ENCODE results near the gene CTSH.
"Not testable (repeated sequence)": the region's sequence is repeated elsewhere in the genome, so short reads cannot be mapped to it uniquely, and the experiment has no call there.

Gene CTSH

GRCh38 chr15:78921940-78922339 is 22.9 kb downstream of the CTSH start:
- DNase-seq = no peak

- no peak for DNase-seq
These were observed 23.3 kb downstream of the CTSH start for GRCh38 chr15:78921517-78921916.

GRCh38 chr15:78917888-78918287 is 27.0 kb downstream of the CTSH start:
- no peak for DNase-seq

GRCh38 chr15:78916088-78916487 is 28.8 kb downstream of the CTSH start:
- DNase-seq = no peak

- DNase-seq = peak; percentile 46
These were observed 29.3 kb downstream of the CTSH start for GRCh38 chr15:78915341-78916087.

- DNase-seq = no peak
These were observed 30.6 kb downstream of the CTSH start for GRCh38 chr15:78914027-78914764.

GRCh38 chr15:78913012-78913411 is 31.8 kb downstream of the CTSH start:
- no peak for DNase-seq

GRCh38 chr15:78912316-78912715 is 32.5 kb downstream of the CTSH start:
- no peak for DNase-seq

GRCh38 chr15:78910271-78910670 is 34.6 kb downstream of the CTSH start:
- DNase-seq = no peak

GRCh38 chr15:78909791-78910228 is 35.0 kb downstream of the CTSH start:
- DNase-seq = no peak

GRCh38 chr15:78909160-78909695 is 35.6 kb downstream of the CTSH start:
- no peak for DNase-seq

- no peak for DNase-seq
These were observed 37.3 kb downstream of the CTSH start for GRCh38 chr15:78907577-78907976.

- no peak for DNase-seq
These were observed 38.6 kb downstream of the CTSH start for GRCh38 chr15:78906316-78906620.

GRCh38 chr15:78904599-78905358 is 40.1 kb downstream of the CTSH start:
- DNase-seq = no peak

- DNase-seq = not testable (repeated sequence)
These were observed 42.4 kb downstream of the CTSH start for GRCh38 chr15:78902281-78903032.

GRCh38 chr15:78900819-78901533 is 43.9 kb downstream of the CTSH start:
- not testable (repeated sequence) for DNase-seq

- no peak for DNase-seq
These were observed 46.3 kb downstream of the CTSH start for GRCh38 chr15:78898540-78898939.

- DNase-seq = no peak
These were observed 49.4 kb downstream of the CTSH start for GRCh38 chr15:78895471-78895870.

GRCh38 chr15:78893538-78893937 is 51.3 kb downstream of the CTSH start:
- no peak for DNase-seq

GRCh38 chr15:78889000-78889399 is 55.8 kb downstream of the CTSH start:
- no peak for DNase-seq

- DNase-seq = no peak
These were observed 63.2 kb downstream of the CTSH start for GRCh38 chr15:78881681-78882080.

GRCh38 chr15:78880813-78881212 is 64.0 kb downstream of the CTSH start:
- no peak for DNase-seq
